Neural progenitor cell (in vitro differentiated cells): ENCODE measurements around the gene MIDN. TPM values are rescaled to one million over a fixed set of nuclear protein-coding genes. Genes with fewer than 3 reads are reported as not detected.
"Not testable (repeated sequence)": the region's sequence is repeated elsewhere in the genome, so short reads cannot be mapped to it uniquely, and the experiment has no call there.

Experiments
- DNase-seq: peaks from one replicate; pipeline ENCODE4 v3.0.0-alpha.2; 2016; ENCODE audit warnings: low spot score
- H2AFZ ChIP-seq: fragments of 200-600 bp; sonication (generic); replicated peaks from 2 replicates; pipeline ENCODE4 v1.6.1; 2016; ENCODE audit warnings: antibody characterized with exemption
- H3F3A ChIP-seq: fragments of 200-600 bp; sonication (generic); 2 replicates; pipeline ENCODE4 v1.6.1; 2016; ENCODE audit warnings: antibody characterized with exemption, low read depth
- H3K27ac ChIP-seq: fragments of 200-600 bp; sonication (generic); 2 replicates; pipeline ENCODE4 v1.5.1; 2016; ENCODE audit warnings: mild to moderate bottlenecking
- H3K27me3 ChIP-seq: fragments of 200-600 bp; sonication (generic); 2 replicates; pipeline ENCODE4 v1.6.1; 2016; ENCODE audit warnings: mild to moderate bottlenecking, moderate library complexity
- H3K36me3 ChIP-seq: fragments of 200-600 bp; sonication (generic); 2 replicates; pipeline ENCODE4 v1.5.1; 2016
- H3K4me1 ChIP-seq: fragments of 200-600 bp; sonication (generic); 2 replicates; pipeline ENCODE4 v1.6.1; 2016; ENCODE audit warnings: mixed run types
- H3K4me2 ChIP-seq: fragments of 200-600 bp; sonication (generic); 2 replicates; pipeline ENCODE4 v1.6.1; 2016
- H3K4me3 ChIP-seq: fragments of 200-600 bp; sonication (generic); 2 replicates; pipeline ENCODE4 v1.5.1; 2016
- H3K79me2 ChIP-seq: fragments of 200-600 bp; sonication (generic); 2 replicates; pipeline ENCODE4 v1.6.1; 2016; ENCODE audit warnings: low read depth
- H3K9ac ChIP-seq: fragments of 200-600 bp; sonication (generic); 2 replicates; pipeline ENCODE4 v1.6.1; 2016
- H3K9me3 ChIP-seq: fragments of 200-600 bp; sonication (generic); 2 replicates; pipeline ENCODE4 v1.5.1; 2016; ENCODE audit warnings: low read depth
- H4K20me1 ChIP-seq: fragments of 200-600 bp; sonication (generic); 2 replicates; pipeline ENCODE4 v1.6.1; 2016; ENCODE audit warnings: low read depth
- H3K27ac Mint-ChIP-seq: 3 replicates; pipeline ENCODE4 v1.8.0; 2021; ENCODE audit warnings: mixed read lengths
- H3K27me3 Mint-ChIP-seq: 2 replicates; pipeline ENCODE4 v1.8.0; 2022; ENCODE audit warnings: low read depth, mild to moderate bottlenecking, inconsistent platforms, moderate library complexity, mixed read lengths; ENCODE audit not compliant: insufficient read depth
- H3K36me3 Mint-ChIP-seq: 3 replicates; pipeline ENCODE4 v1.8.0; 2021; ENCODE audit warnings: mixed read lengths
- H3K4me1 Mint-ChIP-seq: 3 replicates; pipeline ENCODE4 v1.8.0; 2021; ENCODE audit warnings: mixed read lengths
- H3K4me3 Mint-ChIP-seq: 3 replicates; pipeline ENCODE4 v1.8.0; 2021; ENCODE audit warnings: mild to moderate bottlenecking, moderate library complexity, mixed read lengths
- H3K9me3 Mint-ChIP-seq: 3 replicates; pipeline ENCODE4 v1.8.0; 2020; ENCODE audit warnings: mixed read lengths
- EZH2 ChIP-seq: fragments of 200-600 bp; sonication (generic); IDR thresholded peaks from 2 replicates; pipeline ENCODE4 v1.6.1; 2017; ENCODE audit warnings: antibody characterized with exemption, mild to moderate bottlenecking, moderate library complexity
- EZH2phosphoT487 ChIP-seq: fragments of 200-600 bp; sonication (generic); IDR thresholded peaks from 2 replicates; pipeline ENCODE4 v1.6.1; 2017; ENCODE audit warnings: antibody characterized with exemption
- total RNA-seq: library from RNA; depleted of rRNA; stranded (reverse); fragments of >200 nt; gene quantifications from 2 replicates; pipeline ENCODE4 v1.2.3, GENCODE V29; 2015; ENCODE audit warnings: low replicate concordance
- TF ChIP-seq, protein P1 (sequence below): fragments of 200-600 bp; sonication (generic); IDR thresholded peaks from 2 replicates; pipeline ENCODE4 v1.5.1; 2017; ENCODE audit warnings: antibody characterized with exemption, mild to moderate bottlenecking

Gene MIDN
- total RNA-seq, result 16.1 and 51.3 TPM in 2 replicates

DNA sequence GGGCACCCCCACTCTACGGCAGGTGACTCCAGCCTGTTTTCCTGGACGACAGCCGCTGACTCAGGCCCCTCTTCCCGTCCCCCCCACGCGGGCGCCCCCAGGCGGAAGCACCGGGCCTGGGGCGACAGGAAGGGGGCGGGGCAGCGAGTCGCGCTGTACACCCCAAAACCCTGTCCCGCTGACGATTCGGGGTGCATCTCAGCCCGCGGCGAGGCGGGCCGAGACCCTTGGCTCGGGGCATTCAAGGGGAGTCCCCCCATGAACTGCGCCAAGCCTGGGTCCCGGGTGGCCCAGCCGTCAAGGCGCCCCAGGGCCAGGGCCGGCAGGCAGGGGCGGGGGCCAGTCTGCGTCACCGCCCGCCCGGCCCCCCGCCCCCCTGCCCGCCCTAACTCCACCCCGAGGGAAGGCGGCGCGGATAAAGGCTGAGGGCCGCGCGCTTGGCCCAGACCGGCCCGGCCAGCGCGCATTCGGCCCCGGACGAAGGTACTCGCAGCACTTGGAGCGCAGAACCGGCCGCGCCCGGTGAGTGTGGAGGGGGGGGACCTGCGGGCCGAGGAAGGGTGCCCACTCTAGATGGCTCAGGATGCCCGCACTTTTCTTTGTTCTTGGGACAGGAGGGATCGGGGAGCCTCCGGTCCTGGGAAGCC lies at the start of gene MIDN:
MIDN (plus strand) TSS at position 445 of the 647 bp plus-strand sequence. CDS start 1,714 bp downstream, outside the sequence.
- TF ChIP-seq, protein P1, sequence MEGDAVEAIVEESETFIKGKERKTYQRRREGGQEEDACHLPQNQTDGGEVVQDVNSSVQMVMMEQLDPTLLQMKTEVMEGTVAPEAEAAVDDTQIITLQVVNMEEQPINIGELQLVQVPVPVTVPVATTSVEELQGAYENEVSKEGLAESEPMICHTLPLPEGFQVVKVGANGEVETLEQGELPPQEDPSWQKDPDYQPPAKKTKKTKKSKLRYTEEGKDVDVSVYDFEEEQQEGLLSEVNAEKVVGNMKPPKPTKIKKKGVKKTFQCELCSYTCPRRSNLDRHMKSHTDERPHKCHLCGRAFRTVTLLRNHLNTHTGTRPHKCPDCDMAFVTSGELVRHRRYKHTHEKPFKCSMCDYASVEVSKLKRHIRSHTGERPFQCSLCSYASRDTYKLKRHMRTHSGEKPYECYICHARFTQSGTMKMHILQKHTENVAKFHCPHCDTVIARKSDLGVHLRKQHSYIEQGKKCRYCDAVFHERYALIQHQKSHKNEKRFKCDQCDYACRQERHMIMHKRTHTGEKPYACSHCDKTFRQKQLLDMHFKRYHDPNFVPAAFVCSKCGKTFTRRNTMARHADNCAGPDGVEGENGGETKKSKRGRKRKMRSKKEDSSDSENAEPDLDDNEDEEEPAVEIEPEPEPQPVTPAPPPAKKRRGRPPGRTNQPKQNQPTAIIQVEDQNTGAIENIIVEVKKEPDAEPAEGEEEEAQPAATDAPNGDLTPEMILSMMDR, result peak; percentile 41
- TF ChIP-seq EZH2phosphoT487, result no peak
- TF ChIP-seq EZH2, result no peak
- Mint-ChIP-seq H3K36me3 (no peaks in the 10 kb centered on the region), H3K4me1 (peaks cover 14% of the 10 kb centered on the region), H3K27ac (no peak within 1 kb of the TSS), H3K27me3 (peaks cover 2% of the 10 kb centered on the region), H3K4me3 (peak within 1 kb of the TSS; percentile 85), H3K9me3 (no peaks in the 10 kb centered on the region)
- Histone ChIP-seq H3F3A (peaks cover 46% of the 10 kb centered on the region), H3K4me1 (peaks cover 18% of the 10 kb centered on the region), H3K4me3 (peak within 1 kb of the TSS; percentile 90), H3K79me2 (peaks cover 36% of the 10 kb centered on the region), H3K27me3 (no peaks in the 10 kb centered on the region), H3K27ac (peak within 1 kb of the TSS; percentile 92), H4K20me1 (peaks cover 60% of the 10 kb centered on the region), H2AFZ (no peak within 1 kb of the TSS), H3K36me3 (no peaks in the 10 kb centered on the region), H3K9me3 (no peaks in the 10 kb centered on the region), H3K4me2 (peak within 1 kb of the TSS; percentile 79), H3K9ac (no peak within 1 kb of the TSS)
- peak; percentile 90 for DNase-seq

DNA sequence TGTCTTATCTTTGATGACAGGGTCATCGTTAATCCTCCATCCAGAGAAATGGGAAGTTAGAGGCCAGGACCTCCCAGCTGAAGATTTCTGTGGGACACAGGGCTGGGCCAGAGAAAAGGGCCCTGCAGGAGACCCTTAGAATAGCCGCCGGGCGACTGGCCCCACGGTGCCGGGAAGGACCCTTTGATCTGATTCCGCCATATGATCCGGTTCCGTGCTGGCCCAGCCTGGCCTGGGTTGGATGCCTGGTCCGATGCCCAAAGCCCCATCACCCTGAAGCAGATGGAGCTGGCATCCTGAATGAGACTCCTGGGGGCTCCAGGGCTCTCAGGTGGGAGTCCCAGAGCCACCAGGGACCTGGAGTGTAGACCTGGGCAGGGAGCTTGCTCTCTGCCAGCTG lies 48.9 kb upstream of the MIDN start:
- Mint-ChIP-seq H3K4me1 (peaks cover 8% of the 10 kb centered on the region), H3K27ac (no peak overlapping the region), H3K9me3 (no peaks in the 10 kb centered on the region), H3K36me3 (no peaks in the 10 kb centered on the region), H3K4me3 (no peak overlapping the region), H3K27me3 (peaks cover 2% of the 10 kb centered on the region)
- Histone ChIP-seq H3K4me2 (no peak overlapping the region), H3K27ac (no peak overlapping the region), H3K36me3 (no peaks in the 10 kb centered on the region), H4K20me1 (no peaks in the 10 kb centered on the region), H3K4me3 (no peak overlapping the region), H3F3A (peaks cover 4% of the 10 kb centered on the region), H3K9me3 (no peaks in the 10 kb centered on the region), H2AFZ (no peak overlapping the region), H3K9ac (no peak overlapping the region), H3K4me1 (no peaks in the 10 kb centered on the region), H3K27me3 (no peaks in the 10 kb centered on the region), H3K79me2 (no peaks in the 10 kb centered on the region)
- TF ChIP-seq EZH2phosphoT487, result no peak
- TF ChIP-seq, protein P1, result no peak
- TF ChIP-seq EZH2, result no peak
- DNase-seq, result no peak

DNA sequence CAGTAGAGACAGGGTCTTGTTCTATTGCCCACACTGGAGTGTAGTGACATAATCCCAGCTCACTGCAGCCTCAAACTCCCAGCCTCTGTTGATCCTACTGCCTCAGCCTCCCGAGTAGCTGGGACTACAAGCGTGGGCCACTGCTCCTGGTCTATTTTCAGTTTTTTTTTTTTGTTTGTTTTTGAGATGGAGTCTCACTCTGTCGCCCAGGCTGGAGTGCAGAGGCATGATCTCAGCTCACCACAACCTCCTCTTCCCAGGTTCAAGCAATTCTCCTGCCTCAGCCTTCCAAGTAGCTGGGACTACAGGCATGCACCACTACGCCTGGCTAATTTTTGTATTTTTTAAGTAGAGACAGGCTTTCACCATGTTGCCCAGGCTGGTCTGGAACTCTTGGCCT lies 47.8 kb upstream of the MIDN start:
- not testable (repeated sequence) for H3K9ac ChIP-seq, H3K4me3 ChIP-seq, H3K27ac Mint-ChIP-seq, H3K9me3 ChIP-seq, H3K27me3 Mint-ChIP-seq, H3K4me1 ChIP-seq, H3K27ac ChIP-seq, H4K20me1 ChIP-seq, H3K36me3 Mint-ChIP-seq, H3K4me1 Mint-ChIP-seq, H3K27me3 ChIP-seq, H2AFZ ChIP-seq, H3K4me2 ChIP-seq, H3K9me3 Mint-ChIP-seq, H3K4me3 Mint-ChIP-seq, H3K79me2 ChIP-seq, H3K36me3 ChIP-seq, DNase-seq
- peaks cover 12% of the 10 kb centered on the region for H3F3A ChIP-seq
